ENCODE data around the gene SMG7.

DNA sequence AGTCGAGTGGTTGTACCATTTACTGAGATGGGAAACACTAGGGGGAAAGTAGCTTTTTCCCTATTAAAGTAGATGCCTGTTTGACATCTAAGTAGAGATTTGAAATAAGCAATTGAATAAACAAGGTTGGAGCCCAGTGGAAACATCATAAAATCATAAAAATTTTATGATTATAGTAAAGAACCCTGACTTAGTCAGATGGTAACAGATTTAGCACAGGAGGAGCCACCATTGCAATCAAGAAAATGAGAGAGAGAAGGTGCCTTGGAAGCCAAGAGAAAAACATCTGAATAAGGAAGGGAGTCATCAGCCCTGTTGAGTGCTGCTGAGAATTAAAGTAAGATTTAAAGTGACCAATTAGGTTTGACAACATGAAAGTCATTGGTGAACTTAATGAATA, 49.8 kb downstream of the SMG7 start:
- TF ChIP-seq, protein P1, sequence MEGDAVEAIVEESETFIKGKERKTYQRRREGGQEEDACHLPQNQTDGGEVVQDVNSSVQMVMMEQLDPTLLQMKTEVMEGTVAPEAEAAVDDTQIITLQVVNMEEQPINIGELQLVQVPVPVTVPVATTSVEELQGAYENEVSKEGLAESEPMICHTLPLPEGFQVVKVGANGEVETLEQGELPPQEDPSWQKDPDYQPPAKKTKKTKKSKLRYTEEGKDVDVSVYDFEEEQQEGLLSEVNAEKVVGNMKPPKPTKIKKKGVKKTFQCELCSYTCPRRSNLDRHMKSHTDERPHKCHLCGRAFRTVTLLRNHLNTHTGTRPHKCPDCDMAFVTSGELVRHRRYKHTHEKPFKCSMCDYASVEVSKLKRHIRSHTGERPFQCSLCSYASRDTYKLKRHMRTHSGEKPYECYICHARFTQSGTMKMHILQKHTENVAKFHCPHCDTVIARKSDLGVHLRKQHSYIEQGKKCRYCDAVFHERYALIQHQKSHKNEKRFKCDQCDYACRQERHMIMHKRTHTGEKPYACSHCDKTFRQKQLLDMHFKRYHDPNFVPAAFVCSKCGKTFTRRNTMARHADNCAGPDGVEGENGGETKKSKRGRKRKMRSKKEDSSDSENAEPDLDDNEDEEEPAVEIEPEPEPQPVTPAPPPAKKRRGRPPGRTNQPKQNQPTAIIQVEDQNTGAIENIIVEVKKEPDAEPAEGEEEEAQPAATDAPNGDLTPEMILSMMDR (IDR thresholded peaks at IDR 0.05; ENCODE audit: low read length), result no peak
- TF ChIP-seq EZH2 (IDR thresholded peaks at IDR 0.05; ENCODE audit: borderline replicate concordance, low read length), result no peak
